NT2/D1 (cell line): Measurements from ENCODE around the gene AK6.

ENCODE experiments used
- DNase-seq: peaks from one replicate; pipeline ENCODE4 v3.0.0-alpha.2; 2011; ENCODE audit warnings: low read depth, low spot score
- H3K27me3 ChIP-seq: 2 replicates; pipeline ENCODE4 v1.6.0; 2011; ENCODE audit warnings: mild to moderate bottlenecking; ENCODE audit not compliant: insufficient read length, insufficient read depth
- H3K36me3 ChIP-seq: 2 replicates; pipeline ENCODE4 v1.6.1; 2011; ENCODE audit warnings: mild to moderate bottlenecking, low read length, mixed read lengths; ENCODE audit not compliant: insufficient read depth, insufficient read length
- H3K4me1 ChIP-seq: 2 replicates; pipeline ENCODE4 v1.5.1; 2011; ENCODE audit not compliant: insufficient read depth, insufficient read length
- H3K4me3 ChIP-seq: 2 replicates; pipeline ENCODE4 v1.5.1; 2011; ENCODE audit warnings: low read depth; ENCODE audit not compliant: insufficient read length
- H3K9ac ChIP-seq: 2 replicates; pipeline ENCODE4 v1.6.0; 2011; ENCODE audit warnings: low read depth; ENCODE audit not compliant: insufficient read length
- H3K9me3 ChIP-seq: 2 replicates; pipeline ENCODE4 v1.5.1; 2011; ENCODE audit warnings: mild to moderate bottlenecking, low read length; ENCODE audit not compliant: insufficient read depth
- SUZ12 ChIP-seq: IDR thresholded peaks from 2 replicates; pipeline ENCODE4 v1.6.1; 2011; ENCODE audit not compliant: insufficient read length, insufficient read depth; ENCODE audit errors: extremely low read depth
- YY1 ChIP-seq: IDR thresholded peaks from 2 replicates; pipeline ENCODE4 v1.6.1; 2011; ENCODE audit not compliant: insufficient read length, insufficient read depth
- ZNF274 ChIP-seq: IDR thresholded peaks from 2 replicates; pipeline ENCODE4 v1.6.1; 2011; ENCODE audit warnings: mild to moderate bottlenecking, low read depth, low read length

AK6 gene

GRCh38 chr5:69364414-69364813, 4.9 kb downstream of the AK6 start:
- no peaks in the 10 kb centered on the region for H3K27me3 ChIP-seq
- no peaks in the 10 kb centered on the region for H3K4me1 ChIP-seq
- DNase-seq: no peak
- no peak for TF ChIP-seq ZNF274
- H3K36me3 ChIP-seq: peaks cover 51% of the 10 kb centered on the region
- H3K9ac ChIP-seq: no peak overlapping the region
- no peaks in the 10 kb centered on the region for H3K9me3 ChIP-seq
- H3K4me3 ChIP-seq: no peak overlapping the region

GRCh38 chr5:69360442-69360841, 8.9 kb downstream of the AK6 start:
- Histone ChIP-seq H3K9me3 (no peaks in the 10 kb centered on the region), H3K4me1 (no peaks in the 10 kb centered on the region), H3K36me3 (peaks cover 41% of the 10 kb centered on the region), H3K4me3 (no peak overlapping the region), H3K9ac (no peak overlapping the region), H3K27me3 (no peaks in the 10 kb centered on the region)
- TF ChIP-seq ZNF274: no peak
- no peak for TF ChIP-seq SUZ12
- TF ChIP-seq YY1: no peak
- no peak for DNase-seq

- no peak overlapping the region for H3K9ac ChIP-seq
- peaks cover 41% of the 10 kb centered on the region for H3K36me3 ChIP-seq
- H3K4me3 ChIP-seq: no peak overlapping the region
- no peak for DNase-seq
- no peaks in the 10 kb centered on the region for H3K4me1 ChIP-seq
- no peaks in the 10 kb centered on the region for H3K9me3 ChIP-seq
- TF ChIP-seq YY1 (no peak), SUZ12 (no peak), ZNF274 (no peak)
- no peaks in the 10 kb centered on the region for H3K27me3 ChIP-seq
Observed at GRCh38 chr5:69359699-69360098, 9.6 kb downstream of the AK6 start.

- H3K9ac ChIP-seq: no peak overlapping the region
- H3K36me3 ChIP-seq: peaks cover 32% of the 10 kb centered on the region
- no peaks in the 10 kb centered on the region for H3K27me3 ChIP-seq
- no peaks in the 10 kb centered on the region for H3K9me3 ChIP-seq
- H3K4me1 ChIP-seq: no peaks in the 10 kb centered on the region
- no peak for TF ChIP-seq ZNF274
- no peak for TF ChIP-seq SUZ12
- no peak for TF ChIP-seq YY1
- no peak for DNase-seq
- no peak overlapping the region for H3K4me3 ChIP-seq
Observed at GRCh38 chr5:69350664-69351063, 18.7 kb downstream of the AK6 start.

- H3K27me3 ChIP-seq: no peaks in the 10 kb centered on the region
- H3K9me3 ChIP-seq: no peaks in the 10 kb centered on the region
- H3K9ac ChIP-seq: no peak overlapping the region
- no peaks in the 10 kb centered on the region for H3K36me3 ChIP-seq
- TF ChIP-seq SUZ12: no peak
- no peak for TF ChIP-seq ZNF274
- TF ChIP-seq YY1: no peak
- H3K4me3 ChIP-seq: no peak overlapping the region
- DNase-seq: no peak
- H3K4me1 ChIP-seq: no peaks in the 10 kb centered on the region
Observed at GRCh38 chr5:69343083-69343482, 26.2 kb downstream of the AK6 start.

GRCh38 chr5:69341520-69342161, 27.7 kb downstream of the AK6 start:
- no peaks in the 10 kb centered on the region for H3K9me3 ChIP-seq
- TF ChIP-seq ZNF274 (no peak), SUZ12 (no peak), YY1 (no peak)
- no peaks in the 10 kb centered on the region for H3K36me3 ChIP-seq
- H3K9ac ChIP-seq: no peak overlapping the region
- no peaks in the 10 kb centered on the region for H3K27me3 ChIP-seq
- no peaks in the 10 kb centered on the region for H3K4me1 ChIP-seq
- no peak overlapping the region for H3K4me3 ChIP-seq
- DNase-seq: no peak

- H3K9ac ChIP-seq: no peak overlapping the region
- TF ChIP-seq YY1 (no peak), SUZ12 (no peak), ZNF274 (no peak)
- DNase-seq: no peak
- no peaks in the 10 kb centered on the region for H3K9me3 ChIP-seq
- H3K36me3 ChIP-seq: no peaks in the 10 kb centered on the region
- H3K27me3 ChIP-seq: no peaks in the 10 kb centered on the region
- H3K4me1 ChIP-seq: no peaks in the 10 kb centered on the region
- no peak overlapping the region for H3K4me3 ChIP-seq
Observed at GRCh38 chr5:69335341-69335935, 33.9 kb downstream of the AK6 start.
